Measurements from ENCODE around the gene ABCC1.

Gene ABCC1

GRCh38 chr16:15963307-15963910, 14.0 kb downstream of the ABCC1 start:
- no peak for TF ChIP-seq CTCF (IDR thresholded peaks at IDR 0.05; ENCODE audit: control extremely low read depth, extremely low read depth, low read depth, missing control alignments)
- ChIA-PET CTCF (no interaction called here), POLR2A (no interaction called here)
- no peak for DNase-seq (ENCODE audit: extremely low spot score)

GRCh38 chr16:15966420-15966819, 17.0 kb downstream of the ABCC1 start:
- no peak for TF ChIP-seq CTCF (IDR thresholded peaks at IDR 0.05; ENCODE audit: control extremely low read depth, extremely low read depth, low read depth, missing control alignments)
- ChIA-PET POLR2A (no interaction called here), CTCF (interaction anchor here (1.0 to 2.0 kb wide), 5 partner anchors 9 to 21 kb away, joined by 3 to 4 read pairs (median 4); no protein-coding TSS in a partner anchor)
- DNase-seq (ENCODE audit: extremely low spot score), result no peak

GRCh38 chr16:15966836-15967546, 17.6 kb downstream of the ABCC1 start:
- ChIA-PET POLR2A (no interaction called here), CTCF (interaction anchor here (1.0 to 2.0 kb wide), 4 partner anchors 10 to 18 kb away, joined by 3 to 4 read pairs (median 4); no protein-coding TSS in a partner anchor)
- DNase-seq (ENCODE audit: extremely low spot score), result no peak
- TF ChIP-seq CTCF (IDR thresholded peaks at IDR 0.05; ENCODE audit: control extremely low read depth, extremely low read depth, low read depth, missing control alignments), result no peak

- TF ChIP-seq CTCF (IDR thresholded peaks at IDR 0.05; ENCODE audit: control extremely low read depth, extremely low read depth, low read depth, missing control alignments), result no peak
- POLR2A ChIA-PET, result no interaction called here
- CTCF ChIA-PET, result no interaction called here
- no peak for DNase-seq (ENCODE audit: extremely low spot score)
These were observed 18.4 kb downstream of the ABCC1 start for GRCh38 chr16:15967655-15968315.

- ChIA-PET CTCF (interaction anchor here (1.2 kb wide), 1 partner anchor 28 kb away, joined by 3 read pairs; no protein-coding TSS in a partner anchor), POLR2A (no interaction called here)
- DNase-seq (ENCODE audit: extremely low spot score), result no peak
- no peak for TF ChIP-seq CTCF (IDR thresholded peaks at IDR 0.05; ENCODE audit: control extremely low read depth, extremely low read depth, low read depth, missing control alignments)
These were observed 20.8 kb downstream of the ABCC1 start for GRCh38 chr16:15970202-15970601.

GRCh38 chr16:15970743-15971439, 21.5 kb downstream of the ABCC1 start:
- POLR2A ChIA-PET, result no interaction called here

More at GRCh38 chr16:15970743-15971439, 21.5 kb downstream of the ABCC1 start:
- CTCF ChIA-PET, result interaction anchor here (1.2 kb wide), 1 partner anchor 27 kb away, joined by 3 read pairs; no protein-coding TSS in a partner anchor
- DNase-seq (ENCODE audit: extremely low spot score), result no peak
- TF ChIP-seq CTCF (IDR thresholded peaks at IDR 0.05; ENCODE audit: control extremely low read depth, extremely low read depth, low read depth, missing control alignments), result no peak

Data from GM10248 (cell line).